ENCODE measurements around the gene ARHGAP45.

Gene ARHGAP45

GRCh38 chr19:1119475-1120217 is 52.7 kb downstream of the ARHGAP45 start:
- TF ChIP-seq SIN3A (IDR thresholded peaks at IDR 0.05; ENCODE audit: borderline replicate concordance, insufficient read depth, low read length): no peak
- TF ChIP-seq REST (IDR thresholded peaks at IDR 0.05; ENCODE audit: insufficient read depth in 1 of 2, low read depth in 2 of 2, low read length in 2 of 2): no peak
- TF ChIP-seq FOXP2 (optimal IDR thresholded peaks at IDR 0.05; ENCODE audit: borderline replicate concordance, extremely low read depth, extremely low read length, insufficient read depth): no peak
- TF ChIP-seq TAF1 (IDR thresholded peaks at IDR 0.05; ENCODE audit: borderline replicate concordance, insufficient read depth, low read length): no peak
- no peak for TF ChIP-seq POLR2AphosphoS5 (IDR thresholded peaks at IDR 0.05; ENCODE audit: low read depth, low read length)

GRCh38 chr19:1121395-1121794 is 54.4 kb downstream of the ARHGAP45 start:
- TF ChIP-seq REST (IDR thresholded peaks at IDR 0.05; ENCODE audit: insufficient read depth in 1 of 2, low read depth in 2 of 2, low read length in 2 of 2) (no peak), SIN3A (IDR thresholded peaks at IDR 0.05; ENCODE audit: borderline replicate concordance, insufficient read depth, low read length) (no peak), POLR2AphosphoS5 (IDR thresholded peaks at IDR 0.05; ENCODE audit: low read depth, low read length) (no peak), FOXP2 (optimal IDR thresholded peaks at IDR 0.05; ENCODE audit: borderline replicate concordance, extremely low read depth, extremely low read length, insufficient read depth) (no peak), TAF1 (IDR thresholded peaks at IDR 0.05; ENCODE audit: borderline replicate concordance, insufficient read depth, low read length) (no peak)

- TF ChIP-seq FOXP2 (optimal IDR thresholded peaks at IDR 0.05; ENCODE audit: borderline replicate concordance, extremely low read depth, extremely low read length, insufficient read depth) (no peak), TAF1 (IDR thresholded peaks at IDR 0.05; ENCODE audit: borderline replicate concordance, insufficient read depth, low read length) (no peak), POLR2AphosphoS5 (IDR thresholded peaks at IDR 0.05; ENCODE audit: low read depth, low read length) (no peak), SIN3A (IDR thresholded peaks at IDR 0.05; ENCODE audit: borderline replicate concordance, insufficient read depth, low read length) (no peak), REST (IDR thresholded peaks at IDR 0.05; ENCODE audit: insufficient read depth in 1 of 2, low read depth in 2 of 2, low read length in 2 of 2) (no peak)
Measured at GRCh38 chr19:1122021-1122971, 55.3 kb downstream of the ARHGAP45 start.

- TF ChIP-seq REST (IDR thresholded peaks at IDR 0.05; ENCODE audit: insufficient read depth in 1 of 2, low read depth in 2 of 2, low read length in 2 of 2) (no peak), POLR2AphosphoS5 (IDR thresholded peaks at IDR 0.05; ENCODE audit: low read depth, low read length) (no peak), SIN3A (IDR thresholded peaks at IDR 0.05; ENCODE audit: borderline replicate concordance, insufficient read depth, low read length) (no peak), FOXP2 (optimal IDR thresholded peaks at IDR 0.05; ENCODE audit: borderline replicate concordance, extremely low read depth, extremely low read length, insufficient read depth) (no peak), TAF1 (IDR thresholded peaks at IDR 0.05; ENCODE audit: borderline replicate concordance, insufficient read depth, low read length) (no peak)
Measured at GRCh38 chr19:1122972-1123363, 56.0 kb downstream of the ARHGAP45 start.
